DOHH2 (cell line): ENCODE data around the gene PNPLA7.

Source experiments
- H3F3A ChIP-seq: fragments of 200-600 bp; sonication (generic), shearing (Covaris generic); 2 replicates; pipeline ENCODE4 v1.6.0; 2016; ENCODE audit warnings: antibody characterized with exemption, mild to moderate bottlenecking; ENCODE audit not compliant: control insufficient read depth, insufficient read depth
- H3K27ac ChIP-seq: fragments of 200-600 bp; sonication (generic); 2 replicates; pipeline ENCODE4 v1.5.1; 2014; ENCODE audit warnings: low read depth, mild to moderate bottlenecking, low read length, moderate library complexity
- H3K27me3 ChIP-seq: fragments of 200-600 bp; sonication (generic); 2 replicates; pipeline ENCODE4 v1.6.1; 2014; ENCODE audit warnings: mild to moderate bottlenecking, low read length, mixed read lengths; ENCODE audit not compliant: control insufficient read depth
- H3K36me3 ChIP-seq: fragments of 200-600 bp; sonication (generic); 2 replicates; pipeline ENCODE4 v1.6.1; 2014; ENCODE audit warnings: mild to moderate bottlenecking, low read length, moderate library complexity, mixed read lengths; ENCODE audit not compliant: control insufficient read depth
- H3K4me1 ChIP-seq: fragments of 200-600 bp; sonication (generic); 2 replicates; pipeline ENCODE4 v1.6.1; 2014; ENCODE audit warnings: mild to moderate bottlenecking, low read length, mixed read lengths; ENCODE audit not compliant: control insufficient read depth
- H3K4me2 ChIP-seq: fragments of 200-600 bp; sonication (generic); 2 replicates; pipeline ENCODE4 v1.6.0; 2014; ENCODE audit warnings: mild to moderate bottlenecking, low read length, moderate library complexity
- H3K4me3 ChIP-seq: fragments of 200-600 bp; sonication (generic); 2 replicates; pipeline ENCODE4 v1.5.1; 2014; ENCODE audit warnings: mild to moderate bottlenecking, low read length, mixed read lengths
- H3K79me2 ChIP-seq: fragments of 200-600 bp; sonication (generic); 2 replicates; pipeline ENCODE4 v1.6.1; 2014; ENCODE audit warnings: mild to moderate bottlenecking, low read length, mixed read lengths; ENCODE audit not compliant: control insufficient read depth
- H3K9me2 ChIP-seq: fragments of 200-600 bp; sonication (generic); replicated peaks from 2 replicates; pipeline ENCODE4 v1.6.1; 2014; ENCODE audit warnings: mild to moderate bottlenecking, low read length, mixed read lengths; ENCODE audit not compliant: control insufficient read depth
- H3K9me3 ChIP-seq: fragments of 200-600 bp; sonication (generic); 2 replicates; pipeline ENCODE4 v1.6.1; 2014; ENCODE audit warnings: antibody characterized with exemption, low read length, mixed read lengths; ENCODE audit not compliant: control insufficient read depth, insufficient read depth
- H4K20me1 ChIP-seq: fragments of 200-600 bp; sonication (generic); 2 replicates; pipeline ENCODE4 v1.6.0; 2014; ENCODE audit warnings: low read depth, mild to moderate bottlenecking, antibody characterized with exemption, low read length, moderate library complexity; ENCODE audit not compliant: control insufficient read depth, insufficient read depth
- EZH2phosphoT487 ChIP-seq: fragments of 200-600 bp; sonication (generic); IDR thresholded peaks from 2 replicates; pipeline ENCODE4 v1.6.1; 2017; ENCODE audit warnings: borderline replicate concordance, mild to moderate bottlenecking, antibody characterized with exemption, low read length, moderate library complexity, mixed read lengths
- TF ChIP-seq, protein P1 (sequence below): fragments of 200-600 bp; sonication (generic); IDR thresholded peaks from one replicate; pipeline ENCODE4 v1.5.1; 2014; ENCODE audit warnings: antibody characterized with exemption, mild to moderate bottlenecking, low read depth, low read length; ENCODE audit not compliant: poor library complexity, severe bottlenecking

PNPLA7 gene

DNA sequence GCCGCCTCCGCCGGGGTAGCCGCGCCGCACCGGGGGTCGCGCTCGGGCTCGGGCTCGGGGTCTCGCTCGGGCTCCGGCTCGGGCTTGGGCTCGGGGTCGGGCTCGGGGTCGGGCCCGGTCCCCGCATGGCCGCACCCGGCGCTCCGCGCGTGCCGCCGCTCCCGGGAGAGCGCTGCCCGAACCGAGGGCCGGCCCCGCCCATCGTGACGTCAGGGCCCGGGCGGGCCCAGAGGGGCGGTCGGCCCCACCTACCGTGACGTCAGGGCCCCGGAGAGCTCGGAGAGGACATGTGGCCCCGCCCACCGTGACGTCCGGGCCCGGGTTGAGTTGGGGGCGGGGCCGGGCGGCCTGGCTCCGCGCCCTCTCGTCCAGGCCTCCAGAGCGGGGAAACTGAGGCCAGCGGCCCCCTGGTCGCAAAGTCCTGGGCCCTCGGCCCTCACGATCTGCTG is 91.0 kb downstream of the PNPLA7 start, which contains the start of gene NSMF:
NSMF (minus strand) TSS at position 183 of the 449 bp plus-strand sequence. CDS start 232 bp downstream, outside the sequence.
- Histone ChIP-seq H3K27me3 (no peaks in the 10 kb centered on the region), H4K20me1 (no peaks in the 10 kb centered on the region; the same call in 1 of the 2 replicates), H3K9me3 (no peaks in the 10 kb centered on the region), H3K4me2 (peak within 1 kb of the TSS; percentile 86), H3K9me2 (no peaks in the 10 kb centered on the region), H3K4me3 (peak within 1 kb of the TSS; percentile 88), H3K79me2 (peaks cover 20% of the 10 kb centered on the region), H3K27ac (peak within 1 kb of the TSS; percentile 22), H3K36me3 (peaks cover 45% of the 10 kb centered on the region), H3F3A (no peaks in the 10 kb centered on the region), H3K4me1 (peaks cover 86% of the 10 kb centered on the region)
- no peak for TF ChIP-seq EZH2phosphoT487
- TF ChIP-seq, protein P1, sequence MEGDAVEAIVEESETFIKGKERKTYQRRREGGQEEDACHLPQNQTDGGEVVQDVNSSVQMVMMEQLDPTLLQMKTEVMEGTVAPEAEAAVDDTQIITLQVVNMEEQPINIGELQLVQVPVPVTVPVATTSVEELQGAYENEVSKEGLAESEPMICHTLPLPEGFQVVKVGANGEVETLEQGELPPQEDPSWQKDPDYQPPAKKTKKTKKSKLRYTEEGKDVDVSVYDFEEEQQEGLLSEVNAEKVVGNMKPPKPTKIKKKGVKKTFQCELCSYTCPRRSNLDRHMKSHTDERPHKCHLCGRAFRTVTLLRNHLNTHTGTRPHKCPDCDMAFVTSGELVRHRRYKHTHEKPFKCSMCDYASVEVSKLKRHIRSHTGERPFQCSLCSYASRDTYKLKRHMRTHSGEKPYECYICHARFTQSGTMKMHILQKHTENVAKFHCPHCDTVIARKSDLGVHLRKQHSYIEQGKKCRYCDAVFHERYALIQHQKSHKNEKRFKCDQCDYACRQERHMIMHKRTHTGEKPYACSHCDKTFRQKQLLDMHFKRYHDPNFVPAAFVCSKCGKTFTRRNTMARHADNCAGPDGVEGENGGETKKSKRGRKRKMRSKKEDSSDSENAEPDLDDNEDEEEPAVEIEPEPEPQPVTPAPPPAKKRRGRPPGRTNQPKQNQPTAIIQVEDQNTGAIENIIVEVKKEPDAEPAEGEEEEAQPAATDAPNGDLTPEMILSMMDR: no peak

DNA sequence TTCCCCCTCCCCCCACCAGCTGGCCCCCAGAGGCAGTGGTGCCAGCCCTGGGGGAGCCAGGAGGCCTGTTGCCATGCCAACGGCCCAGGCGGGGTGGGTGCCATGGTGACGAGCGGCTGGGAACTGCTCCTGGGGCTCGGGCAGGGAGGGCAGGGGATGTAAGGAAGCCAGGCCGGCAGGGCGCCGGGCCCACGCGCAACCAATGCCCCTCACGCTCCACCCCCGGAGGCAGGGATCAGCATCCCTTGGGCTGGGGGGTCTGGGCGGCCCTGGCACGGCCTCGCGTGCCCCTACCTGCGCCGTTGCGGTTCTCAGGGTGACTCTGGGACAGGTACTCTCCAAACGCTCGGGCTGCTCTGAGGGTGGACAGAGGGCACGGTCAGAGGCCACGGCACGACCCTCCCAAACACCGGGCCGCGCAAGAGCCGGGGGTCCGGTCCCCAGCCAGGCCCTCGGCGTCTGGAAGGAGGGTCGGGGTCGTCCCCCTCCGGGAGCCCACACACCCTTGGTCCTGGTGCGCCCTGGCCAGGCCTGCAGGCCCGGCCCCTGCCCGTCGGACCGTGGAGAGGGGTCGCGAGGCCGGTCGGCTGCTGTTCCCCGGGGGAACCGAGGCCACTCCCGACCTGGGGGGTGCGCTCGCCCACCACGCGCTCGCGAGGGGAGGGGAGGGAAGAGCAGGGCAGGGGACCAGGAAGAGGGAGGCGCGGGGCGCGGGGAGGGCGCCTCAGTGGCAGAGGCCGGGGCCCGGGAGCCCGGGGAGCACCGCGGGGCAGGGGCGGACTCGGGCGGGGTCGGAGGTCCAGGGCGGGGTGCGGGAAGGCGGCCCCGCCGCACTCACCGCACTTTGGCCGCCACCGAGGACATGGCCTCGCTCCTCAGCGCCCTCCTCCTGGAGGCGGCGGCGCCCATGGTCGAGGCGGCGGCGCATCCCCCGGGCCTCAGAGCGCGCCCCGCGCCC is 91.7 kb downstream of the PNPLA7 start:
- Histone ChIP-seq H3F3A (no peaks in the 10 kb centered on the region), H3K27ac (no peak overlapping the region), H3K4me2 (peak overlapping the region; percentile 86), H3K9me3 (no peaks in the 10 kb centered on the region), H3K27me3 (no peaks in the 10 kb centered on the region), H4K20me1 (no peaks in the 10 kb centered on the region; the same call in 1 of the 2 replicates), H3K4me3 (peak overlapping the region; percentile 88), H3K9me2 (no peaks in the 10 kb centered on the region), H3K4me1 (peaks cover 89% of the 10 kb centered on the region), H3K36me3 (peaks cover 47% of the 10 kb centered on the region), H3K79me2 (peaks cover 20% of the 10 kb centered on the region)
- TF ChIP-seq, protein P1: no peak
- TF ChIP-seq EZH2phosphoT487: no peak

- peaks cover 20% of the 10 kb centered on the region for H3K79me2 ChIP-seq
- no peaks in the 10 kb centered on the region for H3K9me3 ChIP-seq
- no peaks in the 10 kb centered on the region for H3K27me3 ChIP-seq
- H3F3A ChIP-seq: no peaks in the 10 kb centered on the region
- H4K20me1 ChIP-seq: no peaks in the 10 kb centered on the region; the same call in 1 of the 2 replicates
- H3K36me3 ChIP-seq: peaks cover 56% of the 10 kb centered on the region
- peaks cover 86% of the 10 kb centered on the region for H3K4me1 ChIP-seq
- peak overlapping the region; percentile 86 for H3K4me2 ChIP-seq
- H3K9me2 ChIP-seq: no peaks in the 10 kb centered on the region
- TF ChIP-seq, protein P1: no peak
- no peak for TF ChIP-seq EZH2phosphoT487
- no peak overlapping the region for H3K27ac ChIP-seq
- peak overlapping the region; percentile 88 for H3K4me3 ChIP-seq
These were observed 92.6 kb downstream of the PNPLA7 start for GRCh38 chr9:137457406-137458193.
